Skin epidermis (tissue), 12 donors: Measurements from ENCODE around the gene SYNE1.

Experiments
- H3K27ac ChIP-seq, 21 experiments: fragments of 200-600 bp; sonication (generic) in 11 of 21; one replicate each; pipeline ENCODE4 v1.5.0; 2020; ENCODE audit warnings: mild to moderate bottlenecking in 3 of 21, inconsistent platforms in 2 of 21, moderate library complexity in 2 of 21
- H3K4me3 ChIP-seq, 7 experiments: fragments of 200-600 bp; sonication (generic) in 2 of 7; one replicate each; pipeline ENCODE4 v1.5.0; 2020; ENCODE audit warnings: inconsistent platforms in 2 of 7, mild to moderate bottlenecking in 2 of 7, moderate library complexity in 1 of 7

SYNE1 gene

DNA sequence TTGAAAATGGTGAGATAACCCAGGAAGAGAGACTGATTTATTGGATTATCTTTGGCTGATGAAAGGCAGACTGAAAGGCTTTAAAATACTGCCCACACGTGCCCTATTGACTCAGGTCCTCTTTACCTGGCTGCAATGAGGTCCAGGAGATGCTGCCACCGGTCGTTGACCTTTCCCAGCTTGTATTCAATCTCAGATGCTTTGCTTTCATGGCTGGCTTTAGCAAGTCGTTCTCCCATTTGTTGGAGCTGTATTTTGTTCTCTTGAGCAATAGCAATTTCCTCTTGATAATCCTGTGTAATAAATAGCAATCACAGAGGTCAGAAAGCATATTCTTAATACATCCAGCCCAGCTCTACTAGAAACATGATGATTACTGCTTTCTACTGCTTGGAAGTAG lies 460.9 kb downstream of the SYNE1 start:
- peak overlapping the region in 1 of 21 experiments; percentile 7 for H3K27ac ChIP-seq
- H3K4me3 ChIP-seq, result no peak overlapping the region

DNA sequence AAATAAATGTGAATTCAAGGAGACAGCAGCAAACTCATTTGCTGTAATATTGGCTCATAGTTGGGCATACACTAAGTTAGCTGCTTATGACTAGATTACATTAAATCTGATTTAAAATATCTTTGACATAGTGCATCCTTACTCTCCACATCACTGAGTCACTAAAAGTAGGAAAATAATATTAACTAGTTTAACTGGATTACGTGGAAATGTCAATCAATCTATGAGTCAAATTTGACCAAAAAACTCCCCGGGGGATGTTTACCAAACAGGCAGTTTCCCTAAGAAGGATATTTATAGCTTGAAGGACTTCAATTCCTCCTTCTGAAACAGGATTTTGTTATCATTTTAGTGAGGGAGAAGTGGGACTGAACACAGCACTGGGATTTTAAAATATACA lies 463.2 kb downstream of the SYNE1 start:
- Histone ChIP-seq H3K4me3 (no peak overlapping the region), H3K27ac (peak overlapping the region in 3 of 21 experiments; percentile 32 to 55 (median 47))

DNA sequence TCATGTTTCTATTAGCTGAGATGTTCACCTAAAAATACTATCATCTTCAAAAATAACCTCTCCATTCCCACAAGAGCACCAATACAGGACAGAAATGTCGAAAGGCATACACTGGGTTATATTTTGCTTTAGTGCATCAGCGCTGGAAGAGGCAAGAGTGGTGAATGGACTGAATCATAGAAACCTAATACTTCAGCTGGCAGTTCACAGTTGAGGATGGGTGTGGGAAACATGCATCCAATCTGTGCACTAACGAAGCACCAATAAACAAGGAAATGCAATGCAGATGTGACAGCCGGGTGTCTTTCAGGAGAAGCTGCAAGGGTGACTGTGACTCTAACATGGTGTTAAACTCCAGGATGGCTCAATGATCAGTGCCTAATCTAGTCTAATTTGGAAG lies 463.8 kb downstream of the SYNE1 start:
- Histone ChIP-seq H3K4me3 (no peak overlapping the region), H3K27ac (peak overlapping the region in 2 of 21 experiments; percentile 47 to 55)

DNA sequence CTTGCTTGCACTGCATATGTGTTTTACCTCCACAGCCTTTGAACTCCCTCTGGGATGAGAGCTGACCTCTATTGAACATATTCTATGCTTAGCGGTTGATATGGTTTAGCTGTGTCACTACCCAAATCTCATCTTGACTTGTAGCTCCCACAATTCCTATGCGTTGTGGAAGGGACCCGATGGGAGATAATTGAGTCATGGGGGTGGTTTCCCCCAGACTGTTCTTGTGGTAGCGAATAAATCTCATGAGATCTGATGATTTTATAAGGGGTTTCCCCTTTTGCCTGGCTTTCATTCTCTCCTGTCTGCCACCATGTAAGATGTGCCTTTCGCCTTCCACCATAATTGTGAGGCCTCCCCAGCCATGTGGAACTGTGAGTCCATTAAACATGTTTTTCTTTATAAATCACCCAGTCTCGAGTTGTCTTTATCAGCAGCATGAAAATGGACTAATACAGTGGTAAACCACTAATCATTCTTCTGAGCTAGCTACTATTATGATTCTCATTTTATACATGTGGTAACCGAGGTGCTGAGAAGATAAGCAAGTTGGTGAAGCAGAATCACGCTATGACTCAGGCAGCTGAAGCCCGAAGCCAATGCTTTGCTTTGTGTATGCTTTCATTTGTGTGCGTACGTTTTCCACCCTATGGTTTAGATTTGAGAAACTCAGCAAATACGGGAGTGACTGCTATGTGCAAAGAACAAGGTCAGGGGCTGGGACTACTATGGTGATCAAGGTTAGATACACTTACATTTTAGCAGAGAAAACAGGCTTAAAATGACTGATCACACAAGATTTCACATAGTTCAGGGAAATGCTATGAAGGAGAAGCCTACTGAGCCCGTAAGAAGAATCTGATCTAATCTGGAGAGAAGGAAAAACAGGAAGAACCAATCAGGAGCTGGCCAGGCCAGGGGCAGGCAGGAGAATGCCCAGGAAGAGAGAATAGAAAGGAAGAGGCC lies 466.2 kb downstream of the SYNE1 start:
- Histone ChIP-seq H3K27ac (peak overlapping the region in 13 of 21 experiments; percentile 8 to 84 (median 56)), H3K4me3 (no peak overlapping the region)

DNA sequence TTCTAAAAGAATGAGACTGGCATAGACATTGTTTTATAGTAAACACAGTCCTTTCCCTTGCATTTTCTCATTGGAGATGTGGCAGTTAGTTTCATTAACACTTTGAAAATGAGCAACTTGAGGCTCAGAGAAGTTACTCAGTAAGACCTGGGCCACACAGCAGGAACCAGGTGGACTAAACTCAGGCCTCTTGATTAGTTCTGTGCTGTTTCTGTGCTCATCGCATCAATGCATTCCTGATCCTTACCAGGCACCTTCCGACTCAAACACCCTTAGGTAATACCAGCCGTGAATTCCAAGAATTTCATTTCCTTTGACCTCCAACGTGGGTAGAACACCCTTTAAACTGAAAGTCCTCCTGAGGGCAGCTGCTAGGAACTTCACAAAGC lies 466.9 kb downstream of the SYNE1 start:
- Histone ChIP-seq H3K4me3 (no peak overlapping the region), H3K27ac (peak overlapping the region in 7 of 21 experiments; percentile 6 to 84 (median 56))

DNA sequence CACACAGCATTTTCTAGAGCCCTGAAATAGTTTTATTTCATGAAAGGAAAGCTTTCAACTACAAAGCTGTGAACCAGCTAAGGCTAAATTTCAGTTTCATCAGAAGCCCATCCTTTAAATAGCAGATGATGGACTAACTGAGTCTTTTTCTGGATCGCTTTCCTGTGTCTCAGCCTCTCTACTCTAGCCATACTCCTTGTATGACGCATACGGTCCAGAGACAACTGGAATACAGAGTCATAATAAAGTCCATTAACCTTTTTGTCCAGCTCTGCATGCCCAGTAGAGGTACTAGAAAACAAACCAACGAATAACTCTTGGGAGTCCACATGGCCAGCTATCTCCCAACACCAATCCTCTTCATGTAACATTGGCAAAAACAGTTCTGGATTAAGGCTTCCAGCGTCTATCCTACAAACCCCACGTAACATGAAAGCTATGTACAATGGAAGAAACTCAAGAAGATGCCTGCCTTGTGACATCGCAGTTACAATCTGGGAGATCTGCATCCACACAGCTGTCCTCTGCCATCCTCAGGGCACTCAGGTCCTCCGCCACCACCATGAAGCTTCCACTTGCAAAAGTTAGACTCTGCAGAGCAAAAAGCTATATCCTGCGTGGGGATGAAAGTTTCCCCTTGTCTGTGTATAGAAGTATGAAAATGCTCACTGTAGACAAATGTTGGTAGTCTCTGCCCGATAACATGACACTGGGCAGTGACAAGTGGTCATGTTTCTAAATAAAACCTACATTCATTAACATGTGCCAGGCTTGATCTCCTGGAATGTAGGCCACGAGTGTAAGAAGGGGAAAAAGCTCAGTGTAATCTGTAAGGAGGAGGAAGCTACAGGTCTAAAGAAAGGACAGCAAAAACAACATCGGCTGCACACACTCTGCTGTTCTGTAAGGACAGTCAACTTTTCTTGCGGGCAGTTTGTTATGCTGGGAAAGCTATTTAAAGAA lies 469.2 kb downstream of the SYNE1 start:
- Histone ChIP-seq H3K4me3 (no peak overlapping the region), H3K27ac (peak overlapping the region in 2 of 21 experiments; percentile 31 to 50)

DNA sequence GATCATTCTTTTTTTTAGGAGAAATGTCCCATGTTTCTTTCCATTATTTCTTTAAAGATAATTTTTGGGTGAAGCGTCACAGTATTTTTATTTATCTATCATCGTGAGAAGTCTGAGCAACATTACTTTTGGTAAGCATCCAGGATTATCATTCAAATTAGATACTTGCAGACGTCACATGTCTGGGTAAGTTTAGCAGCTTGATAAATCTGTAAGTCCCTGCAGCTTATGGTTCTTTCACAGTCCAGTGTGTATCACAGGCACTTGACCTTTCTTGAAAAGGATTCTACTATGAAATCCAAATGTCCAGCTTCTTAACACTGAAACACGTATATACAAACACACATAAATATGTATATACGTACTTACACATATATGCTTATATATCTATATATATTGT lies 470.3 kb downstream of the SYNE1 start:
- Histone ChIP-seq H3K4me3 (no peak overlapping the region), H3K27ac (no peak overlapping the region)

DNA sequence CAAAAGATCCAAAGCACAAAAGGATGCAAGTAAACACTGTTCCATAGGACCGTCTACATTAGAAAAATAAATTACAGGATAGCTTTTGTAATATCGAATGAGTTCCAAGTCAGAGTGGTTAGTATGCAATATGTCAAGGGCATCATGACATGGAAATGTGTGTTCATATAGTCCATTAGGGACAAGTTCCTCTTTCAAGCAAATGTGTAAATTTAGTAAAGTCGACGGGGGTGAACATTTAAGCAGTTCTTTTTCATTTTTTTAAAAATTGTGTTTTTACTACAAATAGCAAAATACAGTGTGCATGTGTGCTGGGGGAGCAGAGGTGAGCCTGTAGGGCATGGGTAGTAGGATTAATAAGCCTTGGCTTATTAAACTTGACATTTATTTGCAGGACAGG lies 470.7 kb downstream of the SYNE1 start:
- H3K4me3 ChIP-seq, result no peak overlapping the region

DNA sequence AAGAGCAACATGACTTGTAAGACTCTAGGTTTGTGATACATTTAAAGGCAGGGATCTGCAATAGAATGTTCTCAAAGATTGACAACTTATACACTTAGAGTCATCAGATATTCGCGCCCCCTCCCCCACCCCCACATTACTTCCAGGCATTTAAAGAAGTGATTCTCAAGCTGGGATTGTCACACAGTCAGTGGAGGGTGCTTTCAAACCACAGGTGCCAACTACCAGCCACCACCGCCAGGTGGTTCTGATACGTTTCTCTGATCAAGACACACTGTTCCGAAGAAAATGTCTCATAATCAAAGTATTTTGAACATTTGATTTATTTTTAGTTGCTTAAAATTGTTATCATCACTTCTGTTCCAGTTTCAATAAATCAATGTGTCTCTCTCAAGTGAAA lies 472.2 kb downstream of the SYNE1 start:
- H3K4me3 ChIP-seq, result no peak overlapping the region
- H3K27ac ChIP-seq, result no peak overlapping the region

More for the DNA sequence above, 470.7 kb downstream of the SYNE1 start:
- H3K27ac ChIP-seq, result no peak overlapping the region

DNA sequence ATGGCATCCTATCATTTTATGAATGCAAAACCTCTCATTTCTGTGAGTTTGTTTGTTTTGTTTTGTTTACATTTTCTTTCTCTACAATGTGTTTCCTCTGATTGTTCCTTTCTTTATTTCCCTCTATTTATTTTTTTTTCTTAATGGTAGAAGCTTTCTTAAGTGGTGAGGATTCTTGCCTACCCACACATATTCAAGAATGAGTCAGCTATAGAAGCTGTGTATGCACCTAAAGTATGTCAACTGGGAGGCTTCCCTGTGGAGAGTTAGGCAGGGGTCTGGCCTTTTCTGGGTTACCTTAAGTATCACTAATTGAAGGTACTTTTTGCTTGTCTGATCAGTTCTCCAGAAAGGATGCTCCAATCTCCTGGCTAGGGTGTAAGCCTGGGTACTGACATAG lies 475.7 kb downstream of the SYNE1 start:
- H3K4me3 ChIP-seq, result no peak overlapping the region
- H3K27ac ChIP-seq, result no peak overlapping the region

DNA sequence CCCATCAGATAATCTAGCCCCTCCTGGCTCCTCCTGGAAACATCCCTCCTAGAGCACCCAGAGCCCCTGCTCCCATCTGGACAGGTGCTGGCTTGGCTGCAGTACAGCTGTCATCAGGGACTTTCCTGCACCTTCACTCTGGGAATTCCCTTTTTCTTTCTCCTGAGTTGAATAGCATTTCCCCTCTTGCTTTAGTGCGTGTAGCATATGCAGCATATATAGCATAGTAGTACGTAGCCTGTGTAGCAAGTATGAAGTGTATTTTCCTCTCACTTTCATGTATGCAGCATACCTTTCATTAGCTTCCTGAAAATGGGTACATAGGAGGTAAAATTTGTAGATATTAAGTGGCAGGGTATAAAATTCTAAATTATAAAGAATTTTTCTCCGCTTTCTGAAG lies 476.8 kb downstream of the SYNE1 start:
- Histone ChIP-seq H3K27ac (no peak overlapping the region), H3K4me3 (no peak overlapping the region)

DNA sequence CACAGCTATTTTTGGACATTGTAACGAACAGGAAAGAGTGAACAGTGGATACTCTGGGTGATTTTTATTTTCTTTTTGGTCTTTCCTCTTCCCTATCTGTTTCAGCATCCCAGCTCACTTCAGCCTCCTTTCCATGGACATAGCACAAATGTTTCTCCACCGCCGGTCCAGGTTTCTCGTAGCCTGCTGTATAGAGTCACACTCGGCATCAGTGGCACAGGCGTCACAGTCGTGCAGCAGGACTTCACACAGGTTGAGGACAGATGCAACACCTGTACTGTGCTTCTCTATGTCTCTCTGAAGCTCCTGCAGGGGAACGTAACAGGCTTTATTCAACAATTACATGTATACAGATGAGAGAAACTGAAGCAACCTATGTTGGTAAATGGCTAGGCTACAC lies 481.4 kb downstream of the SYNE1 start:
- Histone ChIP-seq H3K4me3 (no peak overlapping the region), H3K27ac (no peak overlapping the region)

DNA sequence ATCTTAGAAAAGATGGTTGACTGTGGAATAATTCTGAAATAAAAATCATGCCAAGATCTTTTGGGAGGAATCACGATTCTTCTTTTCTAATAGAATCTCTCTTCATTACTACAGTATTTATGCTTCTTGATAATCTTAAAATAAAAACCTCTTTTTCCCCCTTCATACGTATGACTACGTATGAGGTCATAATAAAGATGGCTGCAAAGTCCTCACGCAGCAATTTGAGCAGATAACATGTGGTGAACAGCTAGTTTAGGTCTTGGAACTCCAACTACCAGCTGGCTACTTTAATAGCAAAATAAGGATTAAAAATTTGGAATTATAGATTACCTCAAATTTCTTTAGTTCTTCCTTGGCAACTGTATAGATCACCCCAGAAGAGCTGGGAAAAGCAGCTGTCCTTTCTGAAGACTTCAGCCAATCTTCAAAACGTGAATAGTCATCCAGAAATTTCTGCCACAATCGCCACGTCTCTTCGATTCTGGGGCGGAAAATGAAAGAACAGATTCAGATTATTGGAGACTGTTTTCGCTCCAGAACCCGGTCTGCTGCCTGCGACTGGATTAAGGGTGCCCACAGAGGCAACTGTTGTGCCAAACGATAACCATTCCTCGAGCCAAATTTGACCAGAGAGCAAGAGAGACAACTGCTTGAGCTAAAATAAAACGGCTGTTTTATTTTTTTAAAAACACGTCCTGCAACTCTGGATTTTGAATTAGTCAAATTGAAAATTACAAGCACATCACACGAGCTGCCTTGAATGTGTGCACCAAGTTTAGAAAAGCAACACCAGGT lies 482.4 kb downstream of the SYNE1 start:
- Histone ChIP-seq H3K27ac (no peak overlapping the region), H3K4me3 (no peak overlapping the region)

DNA sequence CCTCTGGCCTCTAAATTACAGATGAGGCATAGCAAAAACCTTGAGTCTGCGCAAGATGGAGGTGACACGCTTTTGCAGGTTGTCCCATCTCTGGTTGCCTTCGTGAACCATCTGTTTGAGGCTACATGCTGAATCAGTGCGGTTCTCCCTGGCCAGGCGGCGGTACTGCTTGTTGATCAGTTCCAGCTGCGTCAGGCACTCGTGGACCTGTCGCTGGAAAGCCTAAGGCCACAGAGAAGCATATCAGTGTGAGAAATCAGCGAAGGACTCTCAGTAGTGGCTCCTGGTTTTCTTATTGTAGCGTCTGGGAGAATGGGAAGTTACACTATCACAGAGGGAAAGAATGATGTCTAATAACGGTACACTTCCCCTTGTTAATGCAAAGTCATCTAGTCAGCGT lies 485.2 kb downstream of the SYNE1 start:
- H3K27ac ChIP-seq, result no peak overlapping the region
- no peak overlapping the region for H3K4me3 ChIP-seq

DNA sequence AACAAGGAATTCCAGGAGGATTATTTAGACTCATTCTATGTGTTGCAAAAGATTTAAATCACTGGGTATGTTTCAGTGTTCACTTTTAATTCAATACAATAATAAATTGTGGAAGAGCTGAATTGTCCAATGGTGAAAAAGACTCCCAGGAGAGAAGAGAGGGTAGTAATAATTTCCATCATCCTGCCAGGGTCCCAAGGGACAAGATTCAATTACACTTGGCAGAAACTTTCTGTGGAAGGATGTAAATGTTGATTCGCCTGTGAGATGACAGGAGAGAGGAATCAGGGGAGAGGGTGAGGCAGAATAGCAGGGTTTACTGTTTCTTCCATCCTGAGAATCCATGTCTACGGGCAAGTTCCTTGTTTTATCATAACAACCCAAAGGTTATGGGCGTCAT lies 487.0 kb downstream of the SYNE1 start:
- H3K27ac ChIP-seq, result peak overlapping the region in 1 of 21 experiments; percentile 4

DNA sequence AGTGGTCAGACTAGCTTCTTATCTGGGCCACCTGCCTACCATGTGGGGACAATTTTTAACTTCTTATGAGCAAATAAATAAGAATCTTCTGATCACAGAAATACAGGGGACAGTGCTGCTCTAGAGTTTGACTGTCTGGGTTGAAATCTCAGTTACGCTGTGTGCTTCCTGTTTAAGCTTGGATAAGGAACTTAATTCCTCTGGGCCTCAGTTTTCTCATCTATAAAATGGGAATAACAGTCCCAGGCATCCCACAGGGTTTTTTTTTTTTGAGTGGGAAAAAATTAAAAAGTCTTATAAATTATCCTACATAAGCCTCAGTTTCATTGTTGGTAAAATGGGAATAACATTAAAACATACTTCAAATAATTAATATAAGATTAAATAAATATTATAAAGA lies 488.8 kb downstream of the SYNE1 start:
- Histone ChIP-seq H3K27ac (no peak overlapping the region), H3K4me3 (no peak overlapping the region)

More for the DNA sequence above, 487.0 kb downstream of the SYNE1 start:
- H3K4me3 ChIP-seq, result no peak overlapping the region

DNA sequence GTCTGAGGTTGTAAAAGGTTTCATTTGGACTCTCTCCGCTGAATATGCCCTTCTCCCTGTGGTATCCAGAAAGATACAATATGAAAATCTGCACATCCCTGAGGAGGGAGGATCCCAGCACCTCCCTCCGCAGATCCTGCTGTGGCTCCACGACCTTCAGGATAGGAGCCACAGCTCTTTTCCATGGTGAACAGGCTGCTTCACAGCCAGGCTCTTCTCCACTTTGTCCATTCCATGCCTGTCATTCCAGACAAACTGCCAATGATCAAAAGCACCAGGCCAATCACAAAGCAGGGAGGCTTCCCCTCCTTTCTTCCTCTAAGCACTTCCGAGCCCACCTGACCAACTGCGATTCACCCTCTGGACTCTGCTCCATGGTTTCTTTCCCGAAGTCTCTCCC lies 489.9 kb downstream of the SYNE1 start:
- H3K4me3 ChIP-seq, result no peak overlapping the region
- H3K27ac ChIP-seq, result peak overlapping the region in 2 of 21 experiments; percentile 11 to 47

DNA sequence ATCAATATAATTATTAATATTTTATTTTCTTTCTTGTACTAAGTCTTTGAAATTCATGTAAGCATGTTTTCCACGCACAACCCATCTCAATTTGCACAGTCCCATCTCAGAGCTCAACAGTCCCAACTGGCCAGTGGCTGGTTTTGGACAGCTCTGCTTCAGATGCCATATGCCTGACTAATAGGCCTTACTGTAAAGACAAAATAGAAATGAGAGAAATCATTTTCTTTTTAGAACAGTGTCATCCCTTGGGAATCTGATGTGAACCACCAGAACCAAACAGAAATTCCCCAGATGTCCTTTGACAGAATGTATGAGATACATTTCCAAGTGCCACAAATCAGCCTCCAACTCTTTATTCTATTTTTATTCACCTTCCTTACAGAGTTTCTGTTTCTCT lies 490.8 kb downstream of the SYNE1 start:
- H3K27ac ChIP-seq, result peak overlapping the region in 2 of 21 experiments; percentile 14 to 37

DNA sequence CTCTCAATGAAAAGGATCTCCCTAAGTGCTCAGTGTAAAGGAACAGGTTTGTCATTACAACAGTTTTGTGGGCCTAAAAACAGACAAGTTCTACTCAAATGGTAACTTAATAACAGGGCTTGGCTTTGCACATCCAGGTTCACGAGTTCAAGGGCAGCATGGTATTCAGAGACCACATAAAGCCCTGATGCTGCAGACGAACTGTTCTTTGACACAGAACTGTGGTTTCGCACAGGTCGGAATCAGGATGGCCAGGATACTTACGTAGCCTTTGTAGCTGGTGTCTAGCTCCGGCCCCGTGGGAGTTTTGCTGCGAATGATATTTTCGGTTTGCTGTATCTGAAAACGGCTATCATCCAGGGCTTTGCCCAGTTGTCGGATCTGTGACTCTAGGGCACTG lies 493.8 kb downstream of the SYNE1 start:
- H3K4me3 ChIP-seq, result no peak overlapping the region
- H3K27ac ChIP-seq, result no peak overlapping the region

More for the DNA sequence above, 490.8 kb downstream of the SYNE1 start:
- H3K4me3 ChIP-seq, result no peak overlapping the region

DNA sequence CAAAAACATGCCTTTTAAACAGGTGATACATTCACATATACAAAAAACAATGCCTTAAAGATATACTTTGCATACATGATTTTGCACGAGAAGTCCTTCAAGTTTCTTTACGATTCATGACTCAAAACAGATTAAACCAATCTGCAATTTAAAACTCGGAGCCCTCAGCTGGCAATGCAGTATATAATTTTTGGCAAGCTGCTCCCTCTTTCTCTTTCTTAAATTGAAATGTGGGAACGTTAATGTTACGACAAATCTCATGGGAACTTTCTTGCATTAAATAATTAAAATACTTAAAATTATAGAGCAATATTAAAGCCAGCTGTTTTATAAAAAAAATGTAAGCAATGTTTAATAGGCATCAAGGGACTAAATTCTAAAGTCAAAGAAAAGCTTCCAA lies 495.1 kb downstream of the SYNE1 start:
- H3K4me3 ChIP-seq, result no peak overlapping the region
- no peak overlapping the region for H3K27ac ChIP-seq
